ENCODE measurements around the gene COLEC12. TPM values are rescaled to one million over a fixed set of nuclear protein-coding genes. Genes with fewer than 3 reads are reported as not detected.

COLEC12 gene
- total and polyA plus RNA-seq, 2 experiments from 2014 or later, result 19.4 to 25.9 TPM

- no peaks in the 10 kb centered on the region for H3K79me2 ChIP-seq (ENCODE audit: insufficient read depth)
- TF ChIP-seq EZH2phosphoT487 (IDR thresholded peaks at IDR 0.05; ENCODE audit: insufficient read depth, low read depth) (no peak), EZH2 (IDR thresholded peaks at IDR 0.05; ENCODE audit: insufficient read depth, poor library complexity, severe bottlenecking) (no peak)
- in situ Hi-C loops (cut with MboI), result no loop called here
Measured at GRCh38 chr18:532632-533031, 32.1 kb upstream of the COLEC12 start.

GRCh38 chr18:532018-532417, 31.5 kb upstream of the COLEC12 start:
- Histone ChIP-seq H2AFZ (no peak overlapping the region), H3K9me3 (ENCODE audit: low read depth) (no peaks in the 10 kb centered on the region), H3K4me2 (ENCODE audit: unreplicated experiment) (no peak overlapping the region), H3K4me1 (ENCODE audit: insufficient read depth) (peaks cover 3% of the 10 kb centered on the region; the same call in 1 of the 2 replicates), H4K20me1 (ENCODE audit: insufficient read depth) (no peaks in the 10 kb centered on the region), H3K36me3 (ENCODE audit: low read depth) (no peaks in the 10 kb centered on the region), H3K79me2 (ENCODE audit: insufficient read depth) (no peaks in the 10 kb centered on the region), H3F3A (ENCODE audit: insufficient read depth) (no peaks in the 10 kb centered on the region), H3K9ac (no peak overlapping the region), H3K27me3 (replicated peaks; ENCODE audit: insufficient read depth) (no peaks in the 10 kb centered on the region; the same call in none of the 2 replicates), H3K4me3 (no peak overlapping the region), H3K9me2 (ENCODE audit: insufficient read depth) (no peaks in the 10 kb centered on the region), H3K27ac (no peak overlapping the region)
- 41 to 42% methylated on average over 4 of the region's 4 CpGs for WGBS, 2 experiments (ENCODE audit: low coverage in 1 of 2, low lambda C conversion rate in 2 of 2, missing lambda C conversion rate in 2 of 2)
- no peak for DNase-seq
- in situ Hi-C loops (cut with MboI), result no loop called here
- TF ChIP-seq EZH2 (IDR thresholded peaks at IDR 0.05; ENCODE audit: insufficient read depth, poor library complexity, severe bottlenecking), result no peak
- no peak for TF ChIP-seq EZH2phosphoT487 (IDR thresholded peaks at IDR 0.05; ENCODE audit: insufficient read depth, low read depth)

More at GRCh38 chr18:532632-533031, 32.1 kb upstream of the COLEC12 start:
- no peak overlapping the region for H2AFZ ChIP-seq
- no peaks in the 10 kb centered on the region for H4K20me1 ChIP-seq (ENCODE audit: insufficient read depth)
- H3K36me3 ChIP-seq (ENCODE audit: low read depth), result no peaks in the 10 kb centered on the region
- no peaks in the 10 kb centered on the region for H3K4me1 ChIP-seq (ENCODE audit: insufficient read depth)
- no peak overlapping the region for H3K4me3 ChIP-seq
- H3K9me2 ChIP-seq (ENCODE audit: insufficient read depth), result no peaks in the 10 kb centered on the region
- H3K27me3 ChIP-seq (replicated peaks; ENCODE audit: insufficient read depth), result no peaks in the 10 kb centered on the region; the same call in none of the 2 replicates
- H3K4me2 ChIP-seq (ENCODE audit: unreplicated experiment), result no peak overlapping the region
- H3F3A ChIP-seq (ENCODE audit: insufficient read depth), result no peaks in the 10 kb centered on the region
- DNase-seq, result no peak
- no peaks in the 10 kb centered on the region for H3K9me3 ChIP-seq (ENCODE audit: low read depth)
- no peak overlapping the region for H3K9ac ChIP-seq
- no peak overlapping the region for H3K27ac ChIP-seq

GRCh38 chr18:527146-527545, 26.6 kb upstream of the COLEC12 start:
- Histone ChIP-seq H3K36me3 (ENCODE audit: low read depth) (no peaks in the 10 kb centered on the region), H4K20me1 (ENCODE audit: insufficient read depth) (no peaks in the 10 kb centered on the region), H3K4me1 (ENCODE audit: insufficient read depth) (peaks cover 26% of the 10 kb centered on the region), H2AFZ (no peak overlapping the region), H3K4me3 (no peak overlapping the region), H3K9me3 (ENCODE audit: low read depth) (no peaks in the 10 kb centered on the region), H3K9ac (no peak overlapping the region), H3K9me2 (ENCODE audit: insufficient read depth) (no peaks in the 10 kb centered on the region), H3K79me2 (ENCODE audit: insufficient read depth) (no peaks in the 10 kb centered on the region), H3K4me2 (ENCODE audit: unreplicated experiment) (no peak overlapping the region), H3K27ac (no peak overlapping the region), H3F3A (ENCODE audit: insufficient read depth) (peaks cover 17% of the 10 kb centered on the region), H3K27me3 (replicated peaks; ENCODE audit: insufficient read depth) (no peaks in the 10 kb centered on the region; the same call in 1 of the 2 replicates)
- DNase-seq, result no peak
- WGBS, 2 experiments (ENCODE audit: low coverage in 1 of 2, low lambda C conversion rate in 2 of 2, missing lambda C conversion rate in 2 of 2), result 33 to 45% methylated on average over 1 of the region's 1 CpG
- in situ Hi-C loops (cut with MboI), result no loop called here
- TF ChIP-seq EZH2 (IDR thresholded peaks at IDR 0.05; ENCODE audit: insufficient read depth, poor library complexity, severe bottlenecking), result no peak
- TF ChIP-seq EZH2phosphoT487 (IDR thresholded peaks at IDR 0.05; ENCODE audit: insufficient read depth, low read depth), result no peak

GRCh38 chr18:526681-527080, 26.2 kb upstream of the COLEC12 start:
- Histone ChIP-seq H3K9me2 (ENCODE audit: insufficient read depth) (no peaks in the 10 kb centered on the region), H3K27ac (no peak overlapping the region), H3K79me2 (ENCODE audit: insufficient read depth) (no peaks in the 10 kb centered on the region), H3K9ac (no peak overlapping the region), H3K4me1 (ENCODE audit: insufficient read depth) (peaks cover 26% of the 10 kb centered on the region), H4K20me1 (ENCODE audit: insufficient read depth) (no peaks in the 10 kb centered on the region), H3K27me3 (replicated peaks; ENCODE audit: insufficient read depth) (no peaks in the 10 kb centered on the region; the same call in 1 of the 2 replicates), H3K36me3 (ENCODE audit: low read depth) (no peaks in the 10 kb centered on the region), H3K4me3 (no peak overlapping the region), H3K4me2 (ENCODE audit: unreplicated experiment) (no peak overlapping the region), H3F3A (ENCODE audit: insufficient read depth) (peaks cover 17% of the 10 kb centered on the region), H3K9me3 (ENCODE audit: low read depth) (no peaks in the 10 kb centered on the region), H2AFZ (no peak overlapping the region)
- DNase-seq, result no peak
- in situ Hi-C loops (cut with MboI), result no loop called here
- TF ChIP-seq EZH2 (IDR thresholded peaks at IDR 0.05; ENCODE audit: insufficient read depth, poor library complexity, severe bottlenecking), result no peak
- no peak for TF ChIP-seq EZH2phosphoT487 (IDR thresholded peaks at IDR 0.05; ENCODE audit: insufficient read depth, low read depth)
- 71 to 84% methylated on average over 2 of the region's 2 CpGs for WGBS, 2 experiments (ENCODE audit: low coverage in 1 of 2, low lambda C conversion rate in 2 of 2, missing lambda C conversion rate in 2 of 2)

All from GM23248 (cell line).